LHCN-M2 (cell line): ENCODE results near the gene POU6F2. TPM values are rescaled to one million over a fixed set of nuclear protein-coding genes. Genes with fewer than 3 reads are reported as not detected.
A peak's percentile ranks its signal among the peaks of the same experiment; 100 is the strongest.
"Not testable (repeated sequence)": the region's sequence is repeated elsewhere in the genome, so short reads cannot be mapped to it uniquely, and the experiment has no call there.

Experiments
- DNase-seq: peaks from one replicate; pipeline ENCODE4 v3.0.0-alpha.2; 2012; ENCODE audit warnings: low read depth
- polyA plus RNA-seq: library from polyadenylated mRNA; unstranded; fragments of >200 nt; gene quantifications from one replicate; pipeline ENCODE4 v1.2.1, GENCODE V29; 2012; ENCODE audit warnings: missing spikeins
- total RNA-seq: library from RNA; depleted of rRNA; stranded (reverse); fragments of >200 nt; gene quantifications from 2 replicates; pipeline ENCODE4 v1.2.3, GENCODE V29; 2014; rRNA removed

POU6F2 gene, protein sequence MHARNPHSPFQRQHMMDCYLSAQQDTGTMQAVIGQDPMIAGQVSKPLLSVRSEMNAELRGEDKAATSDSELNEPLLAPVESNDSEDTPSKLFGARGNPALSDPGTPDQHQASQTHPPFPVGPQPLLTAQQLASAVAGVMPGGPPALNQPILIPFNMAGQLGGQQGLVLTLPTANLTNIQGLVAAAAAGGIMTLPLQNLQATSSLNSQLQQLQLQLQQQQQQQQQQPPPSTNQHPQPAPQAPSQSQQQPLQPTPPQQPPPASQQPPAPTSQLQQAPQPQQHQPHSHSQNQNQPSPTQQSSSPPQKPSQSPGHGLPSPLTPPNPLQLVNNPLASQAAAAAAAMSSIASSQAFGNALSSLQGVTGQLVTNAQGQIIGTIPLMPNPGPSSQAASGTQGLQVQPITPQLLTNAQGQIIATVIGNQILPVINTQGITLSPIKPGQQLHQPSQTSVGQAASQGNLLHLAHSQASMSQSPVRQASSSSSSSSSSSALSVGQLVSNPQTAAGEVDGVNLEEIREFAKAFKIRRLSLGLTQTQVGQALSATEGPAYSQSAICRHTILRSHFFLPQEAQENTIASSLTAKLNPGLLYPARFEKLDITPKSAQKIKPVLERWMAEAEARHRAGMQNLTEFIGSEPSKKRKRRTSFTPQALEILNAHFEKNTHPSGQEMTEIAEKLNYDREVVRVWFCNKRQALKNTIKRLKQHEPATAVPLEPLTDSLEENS
- not detected in 2 replicates for total RNA-seq
- not detected for polyA plus RNA-seq

DNA sequence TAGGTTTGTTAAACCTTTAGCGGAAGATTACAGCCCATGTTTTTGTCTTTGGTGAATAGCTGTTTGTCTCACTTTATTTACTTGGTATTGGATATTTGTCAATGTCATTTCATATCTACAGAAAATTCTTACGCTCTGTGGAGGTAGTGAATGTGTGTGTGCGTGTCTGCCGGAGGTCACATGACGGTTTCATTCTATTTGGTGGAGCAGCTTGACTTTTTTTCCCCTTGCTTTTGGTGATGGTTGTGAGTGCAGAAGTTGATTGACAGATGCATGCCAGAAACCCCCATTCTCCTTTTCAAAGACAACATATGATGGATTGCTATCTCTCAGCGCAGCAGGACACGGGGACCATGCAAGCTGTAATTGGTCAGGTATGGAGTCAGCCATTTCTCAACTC lies at the start of gene POU6F2:
TSS of gene POU6F2 (plus strand) at position 225 of the 400 bp plus-strand sequence. CDS start at position 270, 45 bp downstream.
- no peak for DNase-seq

DNA sequence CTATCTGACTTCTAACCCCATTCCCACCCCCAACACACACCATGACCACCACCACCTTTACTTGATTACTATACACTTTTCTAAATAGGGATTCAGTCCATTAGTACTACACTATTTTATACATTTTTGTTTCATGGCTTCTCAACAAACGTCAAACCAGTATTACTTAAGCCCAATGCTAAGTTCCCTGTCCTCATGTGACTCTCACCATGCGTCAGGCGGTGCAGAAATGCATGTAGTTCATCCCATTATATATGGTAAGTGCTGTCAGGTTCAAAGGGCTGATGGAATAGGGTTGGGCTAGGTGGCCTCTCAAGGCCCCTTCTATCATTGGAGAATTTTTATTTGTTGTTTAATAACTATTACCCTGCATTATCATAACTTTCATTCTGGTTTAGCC lies 49.2 kb upstream of the POU6F2 start:
- DNase-seq: no peak

GRCh38 chr7:38929460-38930171 lies 48.1 kb upstream of the POU6F2 start:
- no peak for DNase-seq

GRCh38 chr7:38932509-38933168 lies 45.1 kb upstream of the POU6F2 start:
- peak; percentile 56 for DNase-seq

GRCh38 chr7:38934051-38934450 lies 43.7 kb upstream of the POU6F2 start:
- DNase-seq: no peak

DNA sequence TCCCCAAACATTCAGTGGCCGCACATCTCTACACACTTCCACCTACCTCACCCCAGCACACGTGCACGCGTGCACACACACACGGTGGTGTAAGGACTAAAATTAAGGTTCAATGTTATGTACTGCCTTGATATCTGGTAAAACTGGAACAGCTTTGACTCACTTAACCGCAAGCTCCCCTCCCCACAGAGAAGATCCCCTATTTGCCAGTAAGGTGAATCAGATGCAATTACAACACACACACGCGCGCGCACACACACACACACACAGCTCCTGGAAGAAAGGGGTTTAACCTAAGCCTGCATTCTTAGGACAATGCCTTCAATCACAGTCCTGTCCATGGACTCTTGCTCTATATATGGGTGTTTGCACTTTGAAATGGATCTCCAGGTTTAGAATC lies 43.2 kb upstream of the POU6F2 start:
- DNase-seq: no peak

DNA sequence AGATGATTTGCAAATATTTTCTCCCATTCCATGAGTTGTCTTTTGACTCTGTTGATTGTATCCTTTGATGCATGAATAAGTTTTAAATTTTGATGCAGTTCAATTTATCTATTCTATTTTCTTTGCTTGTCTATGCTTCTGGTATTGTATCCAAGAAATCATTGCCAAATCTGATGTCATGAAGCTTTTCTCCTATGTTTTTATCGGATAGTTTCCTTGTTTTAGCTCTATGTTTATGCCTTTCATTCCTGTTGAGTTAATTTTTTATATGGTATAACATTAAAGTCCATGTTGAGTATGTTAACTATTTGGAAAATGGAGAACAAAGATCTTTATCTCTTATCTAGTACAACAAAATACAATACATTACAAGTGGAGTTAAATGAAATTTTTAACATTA lies 41.1 kb upstream of the POU6F2 start:
- no peak for DNase-seq

DNA sequence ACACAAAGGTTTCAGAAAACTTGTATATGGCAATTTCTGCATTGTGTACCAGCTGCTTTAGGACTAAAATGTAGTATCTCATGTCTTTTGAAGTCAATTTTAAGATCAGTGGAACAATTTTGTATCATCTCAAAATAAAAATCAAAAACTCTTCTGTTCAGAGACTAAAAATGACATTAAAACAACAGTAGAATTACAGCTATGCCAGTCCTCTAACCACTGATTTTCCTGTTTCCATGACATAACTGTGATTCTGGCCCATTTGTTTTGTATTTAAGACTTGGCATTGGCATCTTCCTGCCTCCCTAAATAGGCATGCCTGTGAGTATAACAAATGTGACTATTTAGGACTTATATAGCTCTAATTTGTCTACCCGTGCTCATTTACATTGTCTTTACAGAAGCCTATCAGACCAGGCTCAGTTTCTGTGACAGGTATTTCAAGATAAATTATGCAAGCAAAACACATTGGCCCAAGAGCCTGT lies 39.7 kb upstream of the POU6F2 start:
- no peak for DNase-seq

GRCh38 chr7:38938589-38938988 lies 39.1 kb upstream of the POU6F2 start:
- no peak for DNase-seq

DNA sequence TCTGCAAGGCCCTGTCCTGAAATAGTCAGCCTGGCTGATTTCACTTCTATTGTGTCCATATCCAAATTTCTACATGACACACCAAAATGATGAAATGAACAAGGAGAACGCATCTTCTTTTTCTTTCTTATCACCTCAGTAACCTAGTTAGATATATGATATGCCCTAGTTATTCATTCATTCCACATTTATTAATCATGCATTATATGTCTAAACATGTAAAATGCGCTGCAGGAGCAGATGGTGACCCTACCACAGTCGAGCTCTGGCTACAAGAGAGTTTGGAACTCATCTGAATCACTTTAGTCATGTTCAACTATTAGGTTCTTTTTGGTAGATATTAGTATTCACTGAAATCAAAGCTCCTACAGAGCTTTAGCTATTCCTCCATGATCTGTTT lies 36.9 kb upstream of the POU6F2 start:
- no peak for DNase-seq

DNA sequence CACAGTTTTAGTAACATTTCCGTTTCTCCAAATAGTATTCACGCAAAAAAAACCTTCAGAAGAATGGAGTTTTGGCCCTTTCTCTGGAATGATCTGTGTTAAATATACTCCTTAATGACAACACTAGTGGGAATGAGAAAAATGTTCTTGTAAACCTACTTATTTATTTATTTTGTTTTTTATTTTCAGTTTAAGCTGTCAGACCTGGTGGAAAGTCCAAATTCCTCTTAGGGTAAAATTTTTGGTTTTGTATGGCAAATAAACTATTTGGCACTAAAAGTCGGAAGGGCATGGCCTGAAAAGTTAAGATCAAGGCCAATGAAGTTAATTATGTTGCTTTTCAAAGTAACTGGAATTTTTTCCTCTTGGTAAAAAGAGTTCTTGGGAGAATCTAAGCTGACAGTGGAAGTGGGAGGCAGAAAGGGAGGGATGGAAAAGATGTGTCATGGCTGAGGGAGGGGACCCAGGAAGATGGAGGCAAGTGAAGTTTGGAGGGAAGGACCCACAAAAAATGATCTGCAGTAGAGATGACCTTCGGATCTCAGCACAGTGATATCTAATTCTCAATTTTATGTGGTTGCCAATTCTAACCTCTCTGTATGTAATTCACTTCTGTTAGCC lies 35.2 kb upstream of the POU6F2 start:
- no peak for DNase-seq

GRCh38 chr7:38947541-38947940 lies 30.2 kb upstream of the POU6F2 start:
- DNase-seq: not testable (repeated sequence)

DNA sequence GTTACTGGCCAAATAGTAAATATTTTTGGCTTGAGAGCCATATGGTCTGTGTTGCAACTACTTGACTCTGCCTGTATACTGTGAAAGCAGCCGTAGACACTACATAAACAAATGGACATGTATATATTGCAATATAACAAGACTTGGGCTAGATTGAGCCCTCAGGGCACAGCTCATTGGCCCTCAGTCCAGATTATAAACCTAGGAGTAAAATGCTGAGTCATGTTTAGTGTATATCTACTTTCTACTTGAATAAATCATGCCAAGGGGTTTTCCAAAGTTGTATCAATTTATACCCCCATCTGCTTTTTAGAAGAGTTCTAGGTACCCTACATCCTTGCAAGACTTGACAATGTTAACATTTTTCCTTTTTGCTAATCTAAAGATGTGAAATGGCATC lies 27.4 kb upstream of the POU6F2 start:
- no peak for DNase-seq

GRCh38 chr7:38951213-38951612 lies 26.5 kb upstream of the POU6F2 start:
- DNase-seq: no peak

- no peak for DNase-seq
Observed at GRCh38 chr7:38953227-38953626, 24.5 kb upstream of the POU6F2 start.

- DNase-seq: no peak
Observed at GRCh38 chr7:38953971-38954370, 23.7 kb upstream of the POU6F2 start.

DNA sequence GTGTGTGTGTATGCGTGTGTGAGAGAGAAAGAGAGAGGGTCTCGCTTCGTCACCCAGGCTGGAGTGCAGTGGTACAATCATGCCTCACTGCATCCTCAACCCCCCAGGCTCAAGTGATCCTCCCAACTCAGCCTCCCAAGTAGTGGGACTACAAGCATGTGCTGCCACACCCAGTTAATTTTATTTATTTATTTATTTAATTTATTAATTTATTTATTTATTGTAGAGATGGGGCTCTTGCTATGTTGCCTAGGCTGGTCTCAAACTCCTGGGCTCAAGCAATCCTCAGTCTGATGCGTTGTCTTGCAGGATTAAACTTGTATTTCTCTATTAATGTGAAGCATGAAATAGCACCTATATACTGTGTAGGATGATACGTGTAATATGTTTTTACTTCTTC lies 21.8 kb upstream of the POU6F2 start:
- no peak for DNase-seq

DNA sequence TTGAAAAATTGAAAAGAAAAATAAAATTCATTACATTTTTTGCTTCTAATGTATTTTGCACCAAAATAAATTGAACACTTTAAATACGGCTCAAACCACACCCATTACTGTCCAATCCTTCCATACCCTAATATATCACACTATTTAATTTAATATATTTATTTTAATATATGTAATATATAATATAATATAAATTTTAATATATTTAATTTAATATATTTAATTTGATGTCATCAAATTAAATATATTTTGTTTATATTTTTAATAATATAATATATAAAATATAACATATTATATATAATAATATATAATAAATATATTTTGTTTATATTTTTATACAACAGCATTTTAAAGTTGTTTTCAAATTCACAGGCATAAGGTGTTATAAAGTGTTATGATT lies 15.7 kb upstream of the POU6F2 start:
- no peak for DNase-seq

GRCh38 chr7:38964921-38965320 lies 12.8 kb upstream of the POU6F2 start:
- no peak for DNase-seq

- peak; percentile 3 for DNase-seq
Observed at GRCh38 chr7:38973760-38974159, 3.9 kb upstream of the POU6F2 start.

DNA sequence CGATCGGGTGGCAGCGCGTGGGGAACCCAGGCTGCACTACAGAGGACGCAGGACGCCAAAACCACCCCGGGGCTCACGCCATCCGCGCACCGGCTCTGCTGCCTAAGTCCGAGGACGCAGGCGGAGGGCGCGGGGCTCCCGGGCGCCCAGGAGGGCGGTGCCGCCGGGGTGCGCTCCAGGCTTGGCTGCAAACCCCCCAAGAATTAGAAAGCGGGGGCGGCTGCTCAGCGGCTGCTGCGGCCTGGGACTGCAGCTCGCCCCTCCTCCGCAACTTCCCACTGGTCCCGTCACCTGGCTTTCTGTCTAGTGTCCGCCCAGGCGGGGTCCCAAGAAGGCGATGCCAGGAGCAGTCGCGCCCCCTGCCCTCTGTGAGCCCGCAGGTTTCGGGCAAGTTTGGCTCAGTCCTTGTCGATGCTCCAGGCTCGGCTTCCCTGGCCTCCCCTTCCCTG lies 1.7 kb upstream of the POU6F2 start:
- no peak for DNase-seq
